ENCODE measurements around the gene MIAT.
"Not testable (repeated sequence)": the region's sequence is repeated elsewhere in the genome, so short reads cannot be mapped to it uniquely, and the experiment has no call there.

The MIAT gene

DNA sequence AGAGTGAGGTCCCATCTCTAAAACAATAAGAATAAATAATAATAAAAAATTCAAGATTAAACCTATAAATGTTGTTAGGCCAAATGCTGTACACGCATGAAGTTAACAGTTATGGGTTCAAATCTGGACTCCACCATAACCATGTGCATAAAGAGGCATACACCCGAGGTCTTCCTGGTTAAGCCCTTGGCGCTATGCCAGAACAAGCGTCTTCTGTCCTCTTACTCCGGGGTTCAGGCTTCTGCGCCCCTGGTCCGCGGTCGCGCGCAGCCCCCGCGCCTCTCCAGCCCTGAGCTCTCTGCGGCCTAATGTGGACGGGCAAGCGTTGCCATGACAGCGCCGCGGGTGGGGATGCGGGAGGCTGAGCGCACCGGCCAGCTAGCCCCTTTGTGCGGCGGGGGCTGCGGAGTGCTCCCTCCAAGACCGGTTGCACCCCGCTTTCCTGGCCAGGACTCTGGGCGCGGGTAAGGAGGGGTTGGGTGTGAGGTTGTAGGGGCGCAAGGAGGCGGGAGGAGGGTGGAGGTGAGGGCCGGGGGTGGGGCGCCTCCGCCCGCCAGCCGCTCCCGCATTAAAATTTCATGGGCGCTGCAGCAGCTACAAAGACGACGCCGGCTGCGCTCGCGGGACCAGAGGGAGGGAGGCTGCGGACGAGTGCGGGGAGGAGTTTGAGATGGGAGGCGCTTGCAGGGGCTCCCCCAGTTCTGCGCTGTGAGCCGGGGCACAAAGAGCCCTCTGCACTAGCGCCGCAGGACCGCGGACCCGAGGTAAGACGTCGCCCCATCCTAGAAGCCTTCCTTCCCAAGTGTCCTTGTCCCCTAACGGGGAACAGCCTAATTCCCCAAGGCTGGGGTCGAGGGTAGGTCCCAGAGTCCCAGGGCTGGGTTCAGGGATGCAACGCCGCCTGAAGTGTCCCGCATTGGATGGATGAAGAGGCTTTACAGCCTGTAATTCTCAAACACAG, at the start of gene MIAT:
Gene MIAT (plus strand): TSS at position 698 of the 961 bp plus-strand sequence.
- no peak for DNase-seq

- no peak for DNase-seq
Observed at GRCh38 chr22:26608129-26608528, 49.3 kb upstream of the MIAT start.

DNA sequence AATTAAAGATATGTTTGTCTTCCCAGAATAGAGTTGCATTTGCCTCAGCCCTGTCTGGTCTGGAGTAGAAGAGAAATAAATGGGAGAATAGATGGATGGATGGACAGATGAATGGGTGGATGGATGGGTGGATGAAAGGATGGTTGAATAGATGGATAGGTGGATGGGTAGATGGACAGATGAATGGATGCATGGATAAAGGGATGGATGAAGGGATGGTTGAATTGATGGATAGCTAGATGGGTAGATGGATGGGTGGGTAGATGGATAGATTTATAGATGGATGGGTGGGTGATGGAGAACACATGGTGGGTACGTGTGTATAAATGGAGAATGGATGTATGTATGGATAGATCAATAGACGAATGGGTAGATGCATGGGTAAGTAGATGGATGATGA, 48.1 kb upstream of the MIAT start:
- DNase-seq: no peak

GRCh38 chr22:26610072-26610958, 47.1 kb upstream of the MIAT start:
- no peak for DNase-seq

DNA sequence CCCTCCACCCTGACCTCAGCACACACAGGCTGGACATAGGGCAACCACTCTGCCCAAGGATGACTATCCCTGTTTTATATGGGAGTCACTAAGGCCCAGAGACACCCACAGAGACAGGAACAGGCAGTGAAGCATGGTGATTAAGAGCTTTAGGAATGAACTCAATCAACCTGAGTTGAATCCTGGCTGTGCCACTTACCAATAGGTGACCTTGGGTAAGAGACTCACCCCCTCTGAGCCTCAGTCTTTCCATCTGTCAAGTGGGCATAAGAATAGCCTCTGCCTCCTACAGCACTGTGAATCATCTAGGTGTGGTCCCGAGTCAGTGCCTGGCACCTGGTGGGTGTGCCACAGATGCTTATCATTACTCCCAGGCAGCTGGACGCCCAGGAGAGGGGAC, 46.4 kb upstream of the MIAT start:
- no peak for DNase-seq

GRCh38 chr22:26612652-26613051, 44.7 kb upstream of the MIAT start:
- no peak for DNase-seq

GRCh38 chr22:26613753-26614152, 43.6 kb upstream of the MIAT start:
- not testable (repeated sequence) for DNase-seq

- DNase-seq: no peak
Observed at GRCh38 chr22:26614322-26614721, 43.1 kb upstream of the MIAT start.

DNA sequence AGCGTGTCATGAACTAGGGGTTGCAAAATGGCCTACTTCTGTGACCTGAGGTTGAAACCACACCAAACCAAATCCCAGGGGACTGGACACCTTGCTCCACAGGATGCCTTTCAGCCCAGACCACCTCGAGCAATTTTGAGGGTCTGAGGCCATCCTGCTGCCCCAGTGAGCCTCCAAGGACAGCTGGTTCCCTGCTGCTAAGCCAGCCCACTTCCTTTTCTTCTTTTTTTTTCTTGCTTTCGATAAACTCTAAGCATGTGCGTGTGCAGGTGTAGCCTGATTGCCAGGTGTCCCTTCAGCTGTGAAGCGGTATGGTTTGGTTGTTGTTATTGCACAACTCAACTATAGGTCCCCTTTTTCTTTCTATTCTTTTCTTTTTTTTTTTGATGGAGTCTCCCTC, 42.2 kb upstream of the MIAT start:
- no peak for DNase-seq

GRCh38 chr22:26615830-26616435, 41.5 kb upstream of the MIAT start:
- no peak for DNase-seq

DNA sequence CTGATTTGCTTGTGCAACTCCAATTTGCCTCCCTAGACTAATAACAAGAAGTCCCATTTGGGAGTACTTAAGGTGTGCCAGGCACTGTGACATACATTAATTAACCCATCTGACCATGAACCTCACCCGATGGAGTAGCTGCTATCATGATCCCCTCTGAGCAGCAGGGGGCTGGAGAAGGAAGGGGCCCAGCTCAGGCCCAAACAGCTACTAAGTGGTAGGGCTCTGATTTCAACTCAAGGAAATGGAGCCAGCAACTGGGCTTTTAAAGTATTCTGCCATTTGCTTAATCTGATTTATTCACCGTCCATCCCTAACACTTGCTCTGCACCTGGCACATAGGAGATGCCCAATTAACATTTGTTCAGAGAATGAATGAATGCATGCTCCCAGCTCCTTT, 40.7 kb upstream of the MIAT start:
- DNase-seq: no peak

- DNase-seq: no peak
Observed at GRCh38 chr22:26617271-26618199, 39.9 kb upstream of the MIAT start, which contains the start of gene CRYBB1. Gene CRYBB1, minus strand, starts transcription at chr22:26618027. Its CDS starts 1,708 bp downstream, at chr22:26616319.

- no peak for DNase-seq
Observed at GRCh38 chr22:26618455-26618854, 38.9 kb upstream of the MIAT start.

GRCh38 chr22:26619510-26619909, 37.9 kb upstream of the MIAT start:
- DNase-seq: no peak

GRCh38 chr22:26620197-26620596, 37.2 kb upstream of the MIAT start:
- DNase-seq: no peak

DNA sequence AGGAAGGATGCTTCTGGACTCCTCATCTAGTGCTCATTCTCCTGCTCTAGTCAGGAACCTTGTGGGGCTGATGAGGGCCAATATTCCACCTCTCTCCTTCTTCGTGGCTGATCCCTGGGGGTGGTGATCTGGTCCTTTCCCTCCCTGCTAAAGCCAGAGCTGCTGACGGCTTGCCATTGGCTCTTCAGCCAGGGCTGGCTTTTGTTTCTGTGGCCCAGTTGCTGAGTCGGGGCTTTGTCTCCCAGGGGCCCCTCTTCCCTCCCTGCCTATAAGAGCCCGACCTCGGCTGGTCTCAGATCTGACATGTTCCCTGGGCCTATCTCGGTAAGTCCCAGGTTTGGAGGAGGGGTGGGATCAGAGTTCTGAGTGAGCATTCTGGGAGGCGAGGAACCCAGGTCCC, 35.7 kb upstream of the MIAT start, which contains the start of gene CRYBA4:
Gene CRYBA4 (plus strand): TSS at position 301 of the 400 bp plus-strand sequence. CDS start 634 bp downstream, outside the sequence.
- DNase-seq: no peak

DNA sequence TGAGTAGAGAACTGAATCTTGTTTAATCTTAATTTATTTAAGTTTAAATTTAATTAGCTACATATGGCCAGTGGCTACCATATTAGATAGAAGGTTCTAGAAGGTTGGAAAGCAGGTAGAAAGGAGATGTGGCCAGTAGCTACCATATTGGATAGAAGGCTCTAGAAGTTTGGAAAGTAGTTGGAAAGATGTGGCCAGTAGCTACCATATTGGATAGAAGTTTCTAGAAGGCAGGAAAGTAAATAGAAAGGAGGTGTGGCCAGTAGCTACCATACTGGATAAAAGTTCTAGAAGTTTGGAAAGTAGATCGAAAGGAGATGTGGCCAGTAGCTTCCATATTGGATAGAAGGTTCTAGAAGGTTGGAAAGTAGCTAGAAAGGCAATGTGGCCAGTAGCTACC, 33.4 kb upstream of the MIAT start:
- no peak for DNase-seq

- DNase-seq: no peak
Observed at GRCh38 chr22:26624803-26625202, 32.6 kb upstream of the MIAT start.

DNA sequence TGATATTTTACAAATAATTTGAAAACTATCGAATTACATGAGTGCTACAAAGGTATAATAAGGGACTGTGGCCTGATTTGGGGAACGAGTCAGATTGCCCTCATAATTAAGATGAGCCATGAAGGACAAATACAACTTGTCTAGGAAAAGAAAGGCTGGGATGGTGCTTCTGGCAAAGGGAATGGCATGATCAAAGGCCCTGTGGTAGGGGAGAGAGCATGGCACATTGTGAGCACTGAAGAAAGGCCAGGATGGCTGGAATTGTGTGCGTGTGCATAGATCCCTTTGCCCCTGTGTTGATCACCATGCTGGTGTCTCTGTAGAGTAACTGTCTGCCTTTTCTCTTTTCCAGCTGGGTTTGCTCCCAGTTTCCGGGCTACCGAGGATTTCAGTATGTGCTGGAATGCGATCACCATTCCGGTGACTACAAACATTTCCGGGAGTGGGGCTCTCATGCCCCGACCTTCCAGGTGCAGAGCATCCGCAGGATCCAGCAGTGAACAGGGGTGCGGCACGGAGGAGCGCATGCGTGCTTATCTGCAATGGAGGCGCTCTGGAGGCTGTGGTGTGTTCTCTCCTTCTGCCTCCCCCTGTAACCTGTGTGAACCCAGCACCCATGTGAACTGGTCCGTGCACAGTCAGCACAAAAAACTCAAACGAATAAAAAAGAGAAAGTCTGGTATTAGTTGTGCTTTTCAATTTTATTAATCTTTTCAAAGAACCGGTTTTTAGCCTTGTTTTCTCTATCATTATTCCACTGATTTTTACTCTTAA, 27.2 kb upstream of the MIAT start:
- no peak for DNase-seq

DNA sequence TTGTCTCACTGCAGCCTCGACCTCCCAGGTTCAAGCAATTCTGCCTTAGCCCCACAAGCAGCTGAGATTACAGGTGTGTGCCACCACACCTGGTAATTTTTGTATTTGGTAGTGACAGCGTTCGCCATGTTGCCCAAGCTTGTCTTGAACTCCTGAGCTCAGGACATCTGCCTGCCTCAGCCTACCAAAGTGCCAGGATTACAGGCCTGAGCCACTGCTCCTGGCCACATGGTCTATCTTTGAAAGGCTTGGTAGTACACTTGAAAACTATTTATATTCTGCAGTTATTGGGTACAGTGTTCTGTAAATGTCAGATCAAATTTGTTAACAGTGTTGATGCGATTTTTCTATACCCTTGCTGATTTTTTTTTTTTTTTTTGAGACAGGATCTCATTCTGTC, 26.1 kb upstream of the MIAT start:
- no peak for DNase-seq

Measured in NCI-H1694 treated with DMSO at 0.1 percent for 48 hours (cell line).